Lung (tissue), 12 donors: ENCODE measurements around the gene SLC49A4. TPM values are rescaled to one million over a fixed set of nuclear protein-coding genes. Genes with fewer than 3 reads are reported as not detected.

ENCODE experiments used
- ATAC-seq: fragments of 200-7000 bp; cut with Tn5 transposase; one replicate; pipeline ENCODE4 v1.9.1; 2020; ENCODE audit warnings: moderate number of reproducible peaks; ENCODE audit not compliant: insufficient read depth, low FRiP score
- DNase-seq, 3 donors: peaks; one replicate each; pipeline ENCODE4 v3.0.0-alpha.2; 2013 to 2017
- H3K27ac ChIP-seq, 2 donors: one replicate each; pipeline ENCODE4 v1.5.1; 2013; ENCODE audit warnings: mild to moderate bottlenecking in 2 of 2, moderate library complexity in 2 of 2, control low read depth in 1 of 2, inconsistent platforms in 1 of 2, low read depth in 1 of 2, low read length in 1 of 2
- H3K27me3 ChIP-seq, 3 donors: one replicate each; pipeline ENCODE4 v1.5.1; 2013; ENCODE audit warnings: low read length in 2 of 3; ENCODE audit not compliant: control insufficient read depth in 3 of 3, insufficient read depth in 3 of 3
- H3K36me3 ChIP-seq, 4 donors: one replicate each; pipeline ENCODE4 v1.5.1; 2013; ENCODE audit warnings: low read length in 4 of 4, mild to moderate bottlenecking in 1 of 4, moderate library complexity in 1 of 4; ENCODE audit not compliant: control insufficient read depth in 4 of 4, insufficient read depth in 4 of 4
- H3K4me1 ChIP-seq, 5 donors: one replicate each; pipeline ENCODE4 v1.5.1; 2013; ENCODE audit warnings: low read length in 5 of 5, mild to moderate bottlenecking in 2 of 5, moderate library complexity in 1 of 5; ENCODE audit not compliant: control insufficient read depth in 5 of 5, insufficient read depth in 5 of 5
- H3K4me3 ChIP-seq: one replicate; pipeline ENCODE4 v1.5.1; 2013; ENCODE audit warnings: mild to moderate bottlenecking, control low read depth, moderate library complexity
- H3K9ac ChIP-seq, 2 donors: one replicate each; pipeline ENCODE4 v1.5.1; 2013; ENCODE audit warnings: low read length in 2 of 2, control low read depth in 1 of 2; ENCODE audit not compliant: insufficient read depth in 1 of 2
- H3K9me3 ChIP-seq, 4 donors: one replicate each; pipeline ENCODE4 v1.5.1; 2013; ENCODE audit warnings: low read length in 3 of 4, mild to moderate bottlenecking in 1 of 4, moderate library complexity in 1 of 4; ENCODE audit not compliant: control insufficient read depth in 4 of 4, insufficient read depth in 3 of 4
- CTCF ChIP-seq: IDR thresholded peaks from 2 replicates; pipeline ENCODE4 v1.5.1; 2012; ENCODE audit warnings: mild to moderate bottlenecking; ENCODE audit errors: control extremely low read depth, extremely low read depth
- WGBS, 2 donors: extraction: QIAGEN DNeasy Blood & Tissue Kit; methylation state at CpG; one replicate each; pipeline ENCODE4 v1.1.7; 2013; 5-methylcytosine and 5-hydroxymethylcytosine counted together
- polyA plus RNA-seq, 2 donors: library from polyadenylated mRNA; stranded (reverse); fragments of 200-250 nt; gene quantifications; one replicate each; pipeline ENCODE4 v1.2.1, GENCODE V29; 2013
- total RNA-seq, 2 donors: library from RNA; depleted of rRNA in 1 of 2; stranded (reverse); fragments of >200 nt in 1 of 2; gene quantifications; one replicate each; pipeline ENCODE4 v1.2.1, GENCODE V29; 2014 to 2021
- donor health status: control.
- donor health status: control.
- donor health status: Bipolar disorder and iron deficiency.
- donor health status: healthy.
- donor health status: DM: yes; HTN: yes; CAD: no.

The SLC49A4 gene
- total and polyA plus RNA-seq, 4 donors: 3.9 to 24.4 (median 9.9) TPM

GRCh38 chr3:122795674-122796195 is 866 bp downstream of the SLC49A4 start:
- Histone ChIP-seq H3K27ac (peak overlapping the region; percentile 97 to 100), H3K9me3 (no peaks in the 10 kb centered on the region), H3K27me3 (no peaks in the 10 kb centered on the region), H3K4me1 (peaks cover 0 to 19% (median 6%) of the 10 kb centered on the region in 5 donors), H3K4me3 (peak overlapping the region; percentile 62), H3K36me3 (peaks cover 0 to under 1% (median 0%) of the 10 kb centered on the region in 4 donors), H3K9ac (peak overlapping the region; percentile 50 to 75)
- TF ChIP-seq CTCF: no peak
- 20 to 23% methylated on average over 11 of the region's 11 CpGs for WGBS, 2 donors
- DNase-seq: no peak
- no peak for ATAC-seq

- H3K27ac ChIP-seq: no peak overlapping the region
- DNase-seq: no peak
Measured at GRCh38 chr3:122797291-122797690, 2.4 kb downstream of the SLC49A4 start.

GRCh38 chr3:122799322-122799721 is 4.5 kb downstream of the SLC49A4 start:
- ATAC-seq: no peak
- Histone ChIP-seq H3K27me3 (no peaks in the 10 kb centered on the region), H3K36me3 (peaks cover 0 to 2% (median 0%) of the 10 kb centered on the region in 4 donors), H3K27ac (no peak overlapping the region), H3K9me3 (no peaks in the 10 kb centered on the region), H3K4me1 (peaks cover 0 to 16% (median 6%) of the 10 kb centered on the region in 5 donors), H3K9ac (no peak overlapping the region), H3K4me3 (no peak overlapping the region)
- WGBS, 2 donors: 85 to 93% methylated on average over 2 of the region's 2 CpGs
- no peak for TF ChIP-seq CTCF
- DNase-seq: no peak

More at GRCh38 chr3:122797291-122797690, 2.4 kb downstream of the SLC49A4 start:
- Histone ChIP-seq H3K27me3 (no peaks in the 10 kb centered on the region), H3K9me3 (no peaks in the 10 kb centered on the region), H3K9ac (no peak overlapping the region), H3K4me3 (no peak overlapping the region), H3K36me3 (peaks cover 0 to 2% (median 0%) of the 10 kb centered on the region in 4 donors), H3K4me1 (peaks cover 0 to 19% (median 6%) of the 10 kb centered on the region in 5 donors)
- WGBS, 2 donors: 73 to 84% methylated on average over 3 of the region's 3 CpGs
- TF ChIP-seq CTCF: no peak
- ATAC-seq: no peak

GRCh38 chr3:122800031-122800430 is 5.2 kb downstream of the SLC49A4 start:
- no peak for ATAC-seq
- TF ChIP-seq CTCF: no peak
- Histone ChIP-seq H3K4me1 (peaks cover 0 to 16% (median 6%) of the 10 kb centered on the region in 5 donors), H3K9ac (no peak overlapping the region), H3K27ac (no peak overlapping the region), H3K4me3 (no peak overlapping the region), H3K27me3 (no peaks in the 10 kb centered on the region), H3K9me3 (no peaks in the 10 kb centered on the region), H3K36me3 (peaks cover 0 to 2% (median 0%) of the 10 kb centered on the region in 4 donors)
- DNase-seq: no peak
- WGBS, 2 donors: 93% methylated on average over 1 of the region's 1 CpG
